ENCODE results near the gene RNF180. TPM values are rescaled to one million over a fixed set of nuclear protein-coding genes. Genes with fewer than 3 reads are reported as not detected.

The RNF180 gene
- total and polyA plus RNA-seq, 2 of the 8 experiments (the other 6 are each of a cell fraction or from before 2014, with no cell fraction given) = 0.39 to 2.3 TPM

DNA sequence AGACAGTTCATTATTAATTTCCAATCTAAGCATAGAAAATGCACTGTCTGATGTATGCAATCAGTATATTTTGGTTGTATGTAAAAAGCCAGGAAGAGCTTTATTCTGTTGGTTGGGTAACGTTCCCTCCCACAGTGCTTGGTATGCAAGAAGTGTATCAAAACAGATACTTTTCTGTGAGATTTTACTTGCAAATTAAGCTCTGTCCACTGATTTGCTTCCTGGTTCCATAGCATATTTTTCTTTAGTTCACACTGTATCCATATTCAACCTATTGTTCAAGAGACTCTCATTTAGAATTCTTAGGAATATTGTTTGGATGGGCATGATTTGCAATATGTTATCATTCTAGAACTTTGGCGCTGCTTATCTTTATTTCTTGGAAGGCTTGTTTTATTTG is 47.4 kb downstream of the RNF180 start:
- H3K4me3 ChIP-seq (ENCODE audit: extremely low read depth in 1 of 4, insufficient read depth in 2 of 4, low read depth in 3 of 4, low read length in 4 of 4) = no peak overlapping the region
- H3K27me3 ChIP-seq (replicated peaks in 1 of 4; ENCODE audit: control insufficient read depth in 3 of 4, extremely low read depth in 1 of 4, insufficient read depth in 3 of 4, low read length in 3 of 4) = no peaks in the 10 kb centered on the region
- H2AFZ ChIP-seq (ENCODE audit: low read length) = no peak overlapping the region
- no peak overlapping the region for H3K27ac ChIP-seq (ENCODE audit: low read depth, low read length)
- no peak overlapping the region for H3K4ac ChIP-seq (replicated peaks; ENCODE audit: insufficient read length, low read depth, low read length)
- no peaks in the 10 kb centered on the region for H3K79me1 ChIP-seq (ENCODE audit: low read depth, low read length)
- no peak overlapping the region for H4K91ac ChIP-seq (replicated peaks; ENCODE audit: insufficient read length, low read length)
- FAIRE-seq (no peak), DNase-seq (ENCODE audit: low read depth in 1 of 2, low spot score in 2 of 2) (no peak)
- H3K18ac ChIP-seq (ENCODE audit: extremely low read depth, low read length) = no peak overlapping the region
- 90% methylated on average over 2 of the region's 2 CpGs; no CpG with 5 or more reads in 1 of the 2 experiments for WGBS, 2 experiments (ENCODE audit: extremely low coverage in 1 of 2, insufficient coverage in 1 of 2, insufficient read length in 1 of 2, insufficient replicate concordance in 2 of 2, low coverage in 1 of 2, low lambda C conversion rate in 2 of 2, missing lambda C conversion rate in 1 of 2)
- H3K4me1 ChIP-seq (replicated peaks in 1 of 4; ENCODE audit: control insufficient read depth in 3 of 4, insufficient read depth in 4 of 4, low read length in 3 of 4) = no peaks in the 10 kb centered on the region
- POLR2A ChIA-PET (ENCODE audit: partially characterized antibody) = no interaction called here
- H4K5ac ChIP-seq (ENCODE audit: insufficient read length, low read depth, low read length) = no peak overlapping the region
- no peak overlapping the region for H3K56ac ChIP-seq (replicated peaks; ENCODE audit: insufficient read length, low read depth, low read length)
- H2BK15ac ChIP-seq (ENCODE audit: low read length) = no peak overlapping the region
- no peaks in the 10 kb centered on the region for H3K36me3 ChIP-seq (ENCODE audit: control insufficient read depth in 2 of 4, insufficient read depth in 4 of 4, low read length in 3 of 4)
- H4K8ac ChIP-seq (ENCODE audit: extremely low read depth, insufficient read depth, low read length) = no peak overlapping the region
- no peak overlapping the region for H3K14ac ChIP-seq (ENCODE audit: insufficient read length)
- H2BK20ac ChIP-seq (ENCODE audit: low read length) = no peak overlapping the region
- no peak overlapping the region for H3K9ac ChIP-seq (replicated peaks in 1 of 4; ENCODE audit: extremely low read depth in 1 of 4, low read depth in 3 of 4, low read length in 3 of 4)
- H3K23ac ChIP-seq (ENCODE audit: insufficient read length) = no peak overlapping the region
- H2BK12ac ChIP-seq (ENCODE audit: low read depth, low read length) = no peak overlapping the region
- no peak overlapping the region for H2BK120ac ChIP-seq (replicated peaks; ENCODE audit: low read depth, low read length)
- H3K9me3 ChIP-seq (ENCODE audit: insufficient read depth in 2 of 2, low read depth in 1 of 2, low read length in 1 of 2) = no peaks in the 10 kb centered on the region
- no peak overlapping the region for H2BK5ac ChIP-seq (ENCODE audit: low read depth, low read length)
- H2AK5ac ChIP-seq (ENCODE audit: low read depth, low read length) = no peak overlapping the region
- CTCF ChIA-PET (ENCODE audit: partially characterized antibody) = interaction anchor here (0.8 to 8.8 kb wide), 6 partner anchors 12 to 494 kb away, joined by 3 to 61 read pairs (median 5); no protein-coding TSS in a partner anchor
- no peaks in the 10 kb centered on the region; the same call in 1 of the 2 replicates for H3K23me2 ChIP-seq (ENCODE audit: low read depth, low read length)
- no peak overlapping the region for H3K4me2 ChIP-seq (ENCODE audit: insufficient read depth in 1 of 2, low read depth in 2 of 2, low read length in 2 of 2)
- TF ChIP-seq, protein P1, sequence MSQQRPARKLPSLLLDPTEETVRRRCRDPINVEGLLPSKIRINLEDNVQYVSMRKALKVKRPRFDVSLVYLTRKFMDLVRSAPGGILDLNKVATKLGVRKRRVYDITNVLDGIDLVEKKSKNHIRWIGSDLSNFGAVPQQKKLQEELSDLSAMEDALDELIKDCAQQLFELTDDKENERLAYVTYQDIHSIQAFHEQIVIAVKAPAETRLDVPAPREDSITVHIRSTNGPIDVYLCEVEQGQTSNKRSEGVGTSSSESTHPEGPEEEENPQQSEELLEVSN (IDR thresholded peaks at IDR 0.05) = no peak
- TF ChIP-seq TEAD4 (IDR thresholded peaks at IDR 0.05; ENCODE audit: low read depth, low read length) = no peak
- no peak for TF ChIP-seq NRF1 (IDR thresholded peaks at IDR 0.05; ENCODE audit: low read depth, low read length)
- TF ChIP-seq CREB1 (IDR thresholded peaks at IDR 0.05) = no peak
- no peak for TF ChIP-seq SP1 (IDR thresholded peaks at IDR 0.05; ENCODE audit: low read depth, low read length)
- no peak for TF ChIP-seq BACH1 (IDR thresholded peaks at IDR 0.05; ENCODE audit: low read length)
- no peak for TF ChIP-seq ASH2L (IDR thresholded peaks at IDR 0.05; ENCODE audit: low read length)
- no peak for TF ChIP-seq JUN (IDR thresholded peaks at IDR 0.05; ENCODE audit: low read depth, low read length)
- no peak for TF ChIP-seq KDM1A (IDR thresholded peaks at IDR 0.05; ENCODE audit: borderline replicate concordance, low read length)
- TF ChIP-seq HDAC2 (IDR thresholded peaks at IDR 0.05; ENCODE audit: borderline replicate concordance in 1 of 2, low read depth in 2 of 2, low read length in 2 of 2) = no peak
- no peak for TF ChIP-seq MAFK (IDR thresholded peaks at IDR 0.05; ENCODE audit: low read depth, low read length)
- TF ChIP-seq, protein P2, sequence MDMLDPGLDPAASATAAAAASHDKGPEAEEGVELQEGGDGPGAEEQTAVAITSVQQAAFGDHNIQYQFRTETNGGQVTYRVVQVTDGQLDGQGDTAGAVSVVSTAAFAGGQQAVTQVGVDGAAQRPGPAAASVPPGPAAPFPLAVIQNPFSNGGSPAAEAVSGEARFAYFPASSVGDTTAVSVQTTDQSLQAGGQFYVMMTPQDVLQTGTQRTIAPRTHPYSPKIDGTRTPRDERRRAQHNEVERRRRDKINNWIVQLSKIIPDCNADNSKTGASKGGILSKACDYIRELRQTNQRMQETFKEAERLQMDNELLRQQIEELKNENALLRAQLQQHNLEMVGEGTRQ (IDR thresholded peaks at IDR 0.05; ENCODE audit: low read length) = no peak
- H3K79me2 ChIP-seq (ENCODE audit: control insufficient read depth in 1 of 2, insufficient read depth in 2 of 2, low read length in 2 of 2) = no peaks in the 10 kb centered on the region
- no peaks in the 10 kb centered on the region for H4K20me1 ChIP-seq (replicated peaks in 1 of 2; ENCODE audit: control insufficient read depth in 1 of 2, insufficient read depth in 2 of 2, low read length in 2 of 2)
